Measurements from ENCODE around the gene KRT9. TPM values are rescaled to one million over a fixed set of nuclear protein-coding genes. Genes with fewer than 3 reads are reported as not detected.

The KRT9 gene
- total and polyA plus RNA-seq, 2 experiments from 2014 or later, result not detected

DNA sequence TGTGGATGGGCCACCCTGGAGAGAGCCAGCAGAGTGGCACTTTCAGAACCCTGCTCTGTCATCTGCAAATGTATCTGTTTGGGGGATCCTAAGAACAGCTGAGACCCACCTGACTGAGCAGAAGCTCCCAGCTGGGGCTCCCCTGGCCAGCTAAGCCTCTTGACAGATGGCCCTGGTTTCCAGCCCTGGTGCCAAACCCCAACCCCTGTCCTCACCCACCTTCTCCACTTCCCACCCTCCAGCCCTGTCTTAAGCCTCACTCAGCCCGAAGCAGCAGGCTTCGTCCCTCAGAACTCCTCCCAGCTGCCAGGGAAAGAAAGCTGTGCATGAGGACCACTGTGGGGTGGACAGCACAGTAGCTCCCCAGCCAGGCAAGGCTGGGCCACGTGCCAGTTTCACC is 3.5 kb upstream of the KRT9 start:
- no peak for DNase-seq (ENCODE audit: low read depth in 1 of 2, low spot score in 1 of 2)

DNA sequence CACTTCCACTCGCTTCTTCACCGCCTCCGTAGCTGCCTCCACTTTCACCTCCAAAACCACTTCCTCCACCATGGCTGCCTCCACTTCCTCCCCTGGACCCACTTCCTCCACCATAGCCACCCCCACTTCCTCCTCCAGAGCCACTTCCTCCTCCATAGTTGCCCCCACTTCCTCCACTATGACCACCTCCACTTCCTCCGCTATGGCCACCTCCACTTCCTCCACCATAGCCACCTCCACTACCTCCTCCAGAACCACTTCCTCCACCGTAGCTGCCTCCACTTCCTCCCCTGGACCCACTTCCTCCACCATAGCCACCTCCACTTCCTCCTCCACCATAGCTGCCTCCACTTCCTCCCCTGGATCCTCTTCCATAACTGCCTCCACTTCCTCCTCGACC is 4.5 kb downstream of the KRT9 start:
- no peak overlapping the region for H3K27ac ChIP-seq
- H3K4me3 ChIP-seq, result no peak overlapping the region
- no peak for DNase-seq (ENCODE audit: low read depth in 1 of 2, low spot score in 1 of 2)
- no peaks in the 10 kb centered on the region for H3K9me3 ChIP-seq (ENCODE audit: low read depth)
- no peaks in the 10 kb centered on the region for H3K27me3 ChIP-seq
- TF ChIP-seq CTCF (IDR thresholded peaks at IDR 0.05; ENCODE audit: low read depth, low read length), result no peak
- no peaks in the 10 kb centered on the region for H3K36me3 ChIP-seq
- peaks cover 8% of the 10 kb centered on the region for H3K4me1 ChIP-seq (ENCODE audit: low read depth)

More for the DNA sequence above, 3.5 kb upstream of the KRT9 start:
- Histone ChIP-seq H3K36me3 (no peaks in the 10 kb centered on the region), H3K4me1 (ENCODE audit: low read depth) (peaks cover 4% of the 10 kb centered on the region), H3K9me3 (ENCODE audit: low read depth) (no peaks in the 10 kb centered on the region), H3K4me3 (no peak overlapping the region), H3K27ac (no peak overlapping the region), H3K27me3 (no peaks in the 10 kb centered on the region)
- no peak for TF ChIP-seq CTCF (IDR thresholded peaks at IDR 0.05; ENCODE audit: low read depth, low read length)

DNA sequence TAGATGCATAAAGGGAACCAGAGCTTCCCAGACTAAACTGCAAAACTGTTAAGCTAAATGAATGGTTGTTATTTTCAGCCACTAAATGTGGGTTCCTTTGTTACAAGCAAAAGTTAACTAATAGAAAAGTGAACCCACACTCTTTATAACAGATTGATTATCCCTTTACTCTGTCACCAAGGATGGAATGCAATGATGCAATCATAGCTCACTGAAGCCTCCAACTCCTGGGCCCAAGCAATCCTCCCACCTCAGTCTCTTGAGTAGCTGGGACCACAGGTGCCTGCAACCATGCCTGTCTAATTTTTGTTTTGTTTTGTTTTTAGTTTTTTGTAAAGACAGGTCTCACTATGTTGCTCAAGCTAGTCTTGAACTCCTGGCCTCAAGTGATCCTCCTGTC is 6.5 kb downstream of the KRT9 start:
- H3K9me3 ChIP-seq (ENCODE audit: low read depth), result no peaks in the 10 kb centered on the region
- no peak overlapping the region for H3K27ac ChIP-seq
- H3K4me1 ChIP-seq (ENCODE audit: low read depth), result peaks cover 8% of the 10 kb centered on the region
- no peak overlapping the region for H3K4me3 ChIP-seq
- H3K36me3 ChIP-seq, result no peaks in the 10 kb centered on the region
- DNase-seq (ENCODE audit: low read depth in 1 of 2, low spot score in 1 of 2), result no peak
- no peaks in the 10 kb centered on the region for H3K27me3 ChIP-seq
- no peak for TF ChIP-seq CTCF (IDR thresholded peaks at IDR 0.05; ENCODE audit: low read depth, low read length)

GRCh38 chr17:41563607-41564170 is 8.2 kb downstream of the KRT9 start:
- no peak for TF ChIP-seq CTCF (IDR thresholded peaks at IDR 0.05; ENCODE audit: low read depth, low read length)

GRCh38 chr17:41561554-41561953 is 10.3 kb downstream of the KRT9 start:
- no peaks in the 10 kb centered on the region for H3K27me3 ChIP-seq
- TF ChIP-seq CTCF (IDR thresholded peaks at IDR 0.05; ENCODE audit: low read depth, low read length), result no peak
- no peak overlapping the region for H3K27ac ChIP-seq

More at GRCh38 chr17:41563607-41564170, 8.2 kb downstream of the KRT9 start:
- H3K36me3 ChIP-seq, result no peaks in the 10 kb centered on the region
- H3K4me3 ChIP-seq, result no peak overlapping the region
- no peaks in the 10 kb centered on the region for H3K27me3 ChIP-seq
- H3K9me3 ChIP-seq (ENCODE audit: low read depth), result no peaks in the 10 kb centered on the region
- DNase-seq (ENCODE audit: low read depth in 1 of 2, low spot score in 1 of 2), result peak in 1 of 2 donors; percentile 36
- H3K4me1 ChIP-seq (ENCODE audit: low read depth), result peaks cover 8% of the 10 kb centered on the region
- H3K27ac ChIP-seq, result peak overlapping the region; percentile 2

More at GRCh38 chr17:41561554-41561953, 10.3 kb downstream of the KRT9 start:
- H3K9me3 ChIP-seq (ENCODE audit: low read depth), result no peaks in the 10 kb centered on the region
- H3K4me1 ChIP-seq (ENCODE audit: low read depth), result peaks cover 8% of the 10 kb centered on the region
- H3K4me3 ChIP-seq, result no peak overlapping the region
- no peaks in the 10 kb centered on the region for H3K36me3 ChIP-seq
- DNase-seq (ENCODE audit: low read depth in 1 of 2, low spot score in 1 of 2), result no peak

Measured in cardiac muscle cell (in vitro differentiated cells and primary cell).